Brain microvascular endothelial cell (primary cell): ENCODE measurements around the gene STK4.
"Not testable (repeated sequence)": the region's sequence is repeated elsewhere in the genome, so short reads cannot be mapped to it uniquely, and the experiment has no call there.

Experiments used
- DNase-seq: peaks from one replicate; pipeline ENCODE4 v3.0.0-alpha.2; 2020
- H3K27ac ChIP-seq: fragments of 250-450 bp; sonication (Bioruptor Pico); 2 replicates; pipeline ENCODE4 v1.5.1; 2020; ENCODE audit warnings: mild to moderate bottlenecking, moderate library complexity
- H3K27me3 ChIP-seq: fragments of 250-450 bp; sonication (Bioruptor Pico); replicated peaks from 2 replicates; pipeline ENCODE4 v1.5.1; 2020; ENCODE audit warnings: mild to moderate bottlenecking
- H3K36me3 ChIP-seq: fragments of 250-450 bp; sonication (Bioruptor Pico); replicated peaks from 2 replicates; pipeline ENCODE4 v1.5.1; 2020; ENCODE audit warnings: mild to moderate bottlenecking
- H3K4me3 ChIP-seq: 2 replicates; pipeline ENCODE4 v1.5.1; 2011; ENCODE audit warnings: low read depth, mild to moderate bottlenecking, control low read depth, low read length, moderate library complexity
- CTCF ChIP-seq: IDR thresholded peaks from 2 replicates; pipeline ENCODE4 v1.5.1; 2011; ENCODE audit warnings: low read depth, mild to moderate bottlenecking, moderate library complexity, low read length, control low read depth, inconsistent platforms; ENCODE audit errors: missing control alignments
- in situ Hi-C: cut with HindIII; loops from 2 replicates; pipeline ENCODE4 v1.10.0; 2017; ENCODE audit warnings: low sequenced_read_pairs, low pct_ligation_motif_present

Gene STK4

GRCh38 chr20:45021631-45022030 lies 55.3 kb downstream of the STK4 start:
- no peak for TF ChIP-seq CTCF
- H3K27ac ChIP-seq: no peak overlapping the region
- no peak overlapping the region for H3K4me3 ChIP-seq
- no peaks in the 10 kb centered on the region for H3K27me3 ChIP-seq
- in situ Hi-C loops: no loop called here
- DNase-seq: no peak
- peaks cover 3% of the 10 kb centered on the region for H3K36me3 ChIP-seq

- H3K4me3 ChIP-seq, H3K27me3 ChIP-seq, H3K27ac ChIP-seq, DNase-seq, in situ Hi-C loops, H3K36me3 ChIP-seq: not testable (repeated sequence)
Observed at GRCh38 chr20:45023140-45023539, 56.8 kb downstream of the STK4 start.

- Histone ChIP-seq H3K4me3 (no peak overlapping the region), H3K27ac (no peak overlapping the region), H3K36me3 (peaks cover 4% of the 10 kb centered on the region), H3K27me3 (no peaks in the 10 kb centered on the region)
- DNase-seq: no peak
- in situ Hi-C loops: no loop called here
- TF ChIP-seq CTCF: no peak
Observed at GRCh38 chr20:45028424-45029136, 62.3 kb downstream of the STK4 start.

- H3K27ac ChIP-seq: no peak overlapping the region
- peaks cover 4% of the 10 kb centered on the region for H3K36me3 ChIP-seq
- DNase-seq: no peak
- in situ Hi-C loops: no loop called here
- no peak overlapping the region for H3K4me3 ChIP-seq
- no peak for TF ChIP-seq CTCF
- no peaks in the 10 kb centered on the region for H3K27me3 ChIP-seq
Observed at GRCh38 chr20:45029884-45030283, 63.6 kb downstream of the STK4 start.

- Histone ChIP-seq H3K27me3 (no peaks in the 10 kb centered on the region), H3K4me3 (no peak overlapping the region), H3K36me3 (peaks cover 2% of the 10 kb centered on the region), H3K27ac (no peak overlapping the region)
- no peak for DNase-seq
- TF ChIP-seq CTCF: no peak
- in situ Hi-C loops: no loop called here
Observed at GRCh38 chr20:45032276-45032675, 66.0 kb downstream of the STK4 start.

- Histone ChIP-seq H3K36me3 (no peaks in the 10 kb centered on the region), H3K4me3 (no peak overlapping the region), H3K27me3 (no peaks in the 10 kb centered on the region), H3K27ac (no peak overlapping the region)
- in situ Hi-C loops: no loop called here
- no peak for DNase-seq
- no peak for TF ChIP-seq CTCF
Observed at GRCh38 chr20:45032781-45033180, 66.5 kb downstream of the STK4 start.
